Measurements from ENCODE around the gene BCL2L1. TPM values are rescaled to one million over a fixed set of nuclear protein-coding genes. Genes with fewer than 3 reads are reported as not detected.

BCL2L1 gene
- total RNA-seq, 1 experiment from 2014 or later, result 226 TPM

- H3K36me3 ChIP-seq (ENCODE audit: control insufficient read depth in 1 of 2, insufficient read depth in 2 of 2, low read length in 2 of 2), result peaks cover 2 to 68% of the 10 kb centered on the region in 2 experiments; a peak in 2 of 4 replicates
- ChIA-PET RAD21 (ENCODE audit: low non-redundant PET in 1 of 2, low total read pairs in 2 of 2, uncharacterized antibody in 2 of 2, unreplicated experiment in 2 of 2) (no interaction called here), CTCF (interaction anchor here (1.2 to 1.6 kb wide), 2 partner anchors 9 kb away, joined by 5 read pairs; no protein-coding TSS in a partner anchor), POLR2A (no interaction called here)
- peaks cover 99% of the 10 kb centered on the region for H3K79me2 ChIP-seq (ENCODE audit: insufficient read depth, low read length)
- no peaks in the 10 kb centered on the region for H3K9me3 ChIP-seq (ENCODE audit: control insufficient read depth in 1 of 2, insufficient read depth in 1 of 2, low read depth in 1 of 2, low read length in 2 of 2)
- no TSS peak for BruUV-seq (replicated peaks)
- H3K9ac ChIP-seq (ENCODE audit: low read length), result peak overlapping the region; percentile 8; the same call in 1 of the 2 replicates
- intact Hi-C loops (cut with micrococcal nuclease), result no loop called here
- no peak overlapping the region for H3K4me3 ChIP-seq (replicated peaks in 1 of 2; ENCODE audit: low read depth in 1 of 2, low read length in 2 of 2)
- H3K9me2 ChIP-seq (ENCODE audit: insufficient read depth), result no peaks in the 10 kb centered on the region
- DNase-seq (ENCODE audit: low read depth, low spot score), result no peak
- H4K20me1 ChIP-seq (ENCODE audit: insufficient read depth), result no peaks in the 10 kb centered on the region
- TF ChIP-seq RAD21 (IDR thresholded peaks at IDR 0.05; ENCODE audit: low read depth), result no peak
- no peak for TF ChIP-seq EGR1 (IDR thresholded peaks at IDR 0.05; ENCODE audit: low read depth)
- TF ChIP-seq TCF7L2 (IDR thresholded peaks at IDR 0.05; ENCODE audit: borderline replicate concordance, extremely low read depth, insufficient read depth, insufficient read length), result no peak
- TF ChIP-seq SIN3A (IDR thresholded peaks at IDR 0.05; ENCODE audit: low read depth), result no peak
- no peak for TF ChIP-seq ATF3 (IDR thresholded peaks at IDR 0.05)
- TF ChIP-seq YY1 (IDR thresholded peaks at IDR 0.05; ENCODE audit: extremely low read depth, insufficient replicate concordance, low read depth, low read length), result no peak
- no peak for TF ChIP-seq SP1 (IDR thresholded peaks at IDR 0.05; ENCODE audit: low read depth)
- no peak for TF ChIP-seq POLR2A (IDR thresholded peaks at IDR 0.05; ENCODE audit: borderline replicate concordance, extremely low read depth, insufficient read depth, insufficient read length)
- TF ChIP-seq EZH2phosphoT487 (IDR thresholded peaks at IDR 0.05; ENCODE audit: borderline replicate concordance), result no peak
- TF ChIP-seq CTCF (IDR thresholded peaks at IDR 0.05 in 2 of 3, conservative IDR thresholded peaks at IDR 0.05 in 1 of 3; ENCODE audit: borderline replicate concordance in 1 of 3, insufficient read depth in 1 of 3, low read depth in 2 of 3, low read length in 2 of 3), result no peak
- TF ChIP-seq ZFX (IDR thresholded peaks at IDR 0.05), result no peak
- TF ChIP-seq REST (IDR thresholded peaks at IDR 0.05; ENCODE audit: low read depth), result no peak
- TF ChIP-seq CEBPB (IDR thresholded peaks at IDR 0.05; ENCODE audit: low read depth), result no peak
- TF ChIP-seq EZH2 (IDR thresholded peaks at IDR 0.05), result no peak
- no peak for TF ChIP-seq CBX3 (IDR thresholded peaks at IDR 0.05; ENCODE audit: low read depth)
- TF ChIP-seq ELF1 (IDR thresholded peaks at IDR 0.05; ENCODE audit: borderline replicate concordance, low read depth), result no peak
- TF ChIP-seq ZNF274 (IDR thresholded peaks at IDR 0.05; ENCODE audit: low read depth, low read length), result no peak
- TF ChIP-seq MAX (IDR thresholded peaks at IDR 0.05), result no peak
- peak overlapping the region; percentile 22 for H3K27ac ChIP-seq (ENCODE audit: low read depth, low read length)
- no peaks in the 10 kb centered on the region for H3K27me3 ChIP-seq (ENCODE audit: insufficient read depth, low read length)
- H3K4me1 ChIP-seq (ENCODE audit: control insufficient read depth in 1 of 2, insufficient read depth in 2 of 2, low read length in 2 of 2), result peaks cover 27 to 91% of the 10 kb centered on the region in 2 experiments
- H3K4me2 ChIP-seq (ENCODE audit: low read length), result no peak overlapping the region; the same call in 1 of the 2 replicates
- H2AFZ ChIP-seq (ENCODE audit: low read depth, low read length, poor library complexity, severe bottlenecking), result no peak overlapping the region
- ATAC-seq, result no peak
These were observed 52.1 kb downstream of the BCL2L1 start for GRCh38 chr20:31670371-31671228.

Measured in HCT116 (cell line).